Right lobe of liver (tissue), 4 donors: Measurements from ENCODE around the gene FAM184A.

Source experiments
- CTCF ChIP-seq, 4 donors: fragments of 200-600 bp in 3 of 4; fragments of 450-650 bp in 1 of 4; IDR thresholded peaks; one replicate each; pipeline versions ENCODE4 v1.5.1 to v1.8.0; 2016 to 2022; ENCODE audit warnings: antibody characterized with exemption in 4 of 4, mild to moderate bottlenecking in 2 of 4
- POLR2A ChIP-seq: fragments of 450-650 bp; IDR thresholded peaks from one replicate; pipeline ENCODE4 v1.6.1; 2017; ENCODE audit warnings: antibody characterized with exemption, mild to moderate bottlenecking
- donor health status: DM: no; HTN: no; CAD: no.
- donor health status: DM: no; HTN: no; CAD: no.
- donor health status: DM: no; HTN: yes; CAD: no.

DNA sequence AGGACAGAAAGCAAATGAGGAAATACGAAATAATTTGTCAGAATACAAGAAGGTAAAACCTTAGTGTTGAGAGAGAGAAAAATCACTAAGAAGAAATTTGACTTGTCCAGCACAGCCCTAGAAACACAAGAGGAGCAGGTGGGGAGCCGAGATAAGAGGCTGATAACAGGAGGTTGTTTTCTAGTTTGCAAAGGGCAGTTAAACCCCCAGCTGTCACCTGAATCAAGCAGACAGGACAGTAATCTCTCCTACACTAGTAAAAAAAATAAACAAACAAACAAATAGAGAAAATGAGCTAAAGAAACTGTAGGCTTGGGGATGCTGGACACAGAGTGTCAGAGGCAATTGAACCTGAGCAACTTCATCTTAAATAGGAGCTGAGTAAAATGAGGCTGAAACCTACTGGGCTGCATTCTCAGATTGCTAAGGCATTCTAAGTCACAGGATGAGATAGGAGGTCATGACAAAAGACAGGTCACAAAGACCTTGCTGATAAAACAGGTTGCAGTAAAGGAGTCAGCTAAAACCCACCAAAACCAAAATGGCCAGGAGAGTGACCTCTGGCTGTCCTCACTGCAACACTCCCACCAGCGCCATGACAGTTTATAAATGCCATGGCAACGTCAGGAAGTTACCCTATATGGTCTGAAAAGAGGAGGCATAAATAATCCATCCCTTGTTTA, 40.4 kb downstream of the FAM184A start:
- TF ChIP-seq POLR2A (no peak), CTCF (IDR thresholded peaks at IDR 0.05) (no peak)
